NB4 (cell line): ENCODE results near the gene ARL8B.

Experiments used
- POLR2A ChIP-seq: IDR thresholded peaks from 2 replicates; pipeline ENCODE4 v1.6.1; 2011; ENCODE audit warnings: mild to moderate bottlenecking; ENCODE audit not compliant: insufficient read length; ENCODE audit errors: extremely low read depth
- TF ChIP-seq, protein P1 (sequence below): IDR thresholded peaks from one replicate; pipeline ENCODE4 v1.5.1; 2012; ENCODE audit warnings: low read depth, low read length

DNA sequence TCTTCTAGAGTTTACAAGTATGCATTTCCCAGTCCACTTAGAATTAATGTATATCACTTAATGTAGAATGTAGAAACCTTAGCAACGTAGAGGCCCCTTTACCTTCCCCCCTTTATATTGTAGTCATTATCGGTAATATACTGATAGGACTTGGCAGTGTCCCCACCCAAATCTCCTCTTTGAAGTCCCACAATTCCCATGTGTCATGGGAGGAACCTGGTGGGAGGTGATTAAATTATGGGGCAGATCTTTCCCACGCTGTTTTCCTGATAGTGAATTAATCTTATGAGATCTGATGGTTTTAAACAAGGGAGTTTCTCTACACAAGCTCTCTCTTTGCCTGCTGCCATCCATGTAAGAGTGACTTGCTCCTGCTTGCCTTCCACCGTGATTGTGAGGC is 31.0 kb downstream of the ARL8B start:
- TF ChIP-seq, protein P1, sequence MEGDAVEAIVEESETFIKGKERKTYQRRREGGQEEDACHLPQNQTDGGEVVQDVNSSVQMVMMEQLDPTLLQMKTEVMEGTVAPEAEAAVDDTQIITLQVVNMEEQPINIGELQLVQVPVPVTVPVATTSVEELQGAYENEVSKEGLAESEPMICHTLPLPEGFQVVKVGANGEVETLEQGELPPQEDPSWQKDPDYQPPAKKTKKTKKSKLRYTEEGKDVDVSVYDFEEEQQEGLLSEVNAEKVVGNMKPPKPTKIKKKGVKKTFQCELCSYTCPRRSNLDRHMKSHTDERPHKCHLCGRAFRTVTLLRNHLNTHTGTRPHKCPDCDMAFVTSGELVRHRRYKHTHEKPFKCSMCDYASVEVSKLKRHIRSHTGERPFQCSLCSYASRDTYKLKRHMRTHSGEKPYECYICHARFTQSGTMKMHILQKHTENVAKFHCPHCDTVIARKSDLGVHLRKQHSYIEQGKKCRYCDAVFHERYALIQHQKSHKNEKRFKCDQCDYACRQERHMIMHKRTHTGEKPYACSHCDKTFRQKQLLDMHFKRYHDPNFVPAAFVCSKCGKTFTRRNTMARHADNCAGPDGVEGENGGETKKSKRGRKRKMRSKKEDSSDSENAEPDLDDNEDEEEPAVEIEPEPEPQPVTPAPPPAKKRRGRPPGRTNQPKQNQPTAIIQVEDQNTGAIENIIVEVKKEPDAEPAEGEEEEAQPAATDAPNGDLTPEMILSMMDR = no peak
- TF ChIP-seq POLR2A = no peak
